Measurements from ENCODE around the gene NRM.
"Not testable (repeated sequence)": the region's sequence is repeated elsewhere in the genome, so short reads cannot be mapped to it uniquely, and the experiment has no call there.

The NRM gene

DNA sequence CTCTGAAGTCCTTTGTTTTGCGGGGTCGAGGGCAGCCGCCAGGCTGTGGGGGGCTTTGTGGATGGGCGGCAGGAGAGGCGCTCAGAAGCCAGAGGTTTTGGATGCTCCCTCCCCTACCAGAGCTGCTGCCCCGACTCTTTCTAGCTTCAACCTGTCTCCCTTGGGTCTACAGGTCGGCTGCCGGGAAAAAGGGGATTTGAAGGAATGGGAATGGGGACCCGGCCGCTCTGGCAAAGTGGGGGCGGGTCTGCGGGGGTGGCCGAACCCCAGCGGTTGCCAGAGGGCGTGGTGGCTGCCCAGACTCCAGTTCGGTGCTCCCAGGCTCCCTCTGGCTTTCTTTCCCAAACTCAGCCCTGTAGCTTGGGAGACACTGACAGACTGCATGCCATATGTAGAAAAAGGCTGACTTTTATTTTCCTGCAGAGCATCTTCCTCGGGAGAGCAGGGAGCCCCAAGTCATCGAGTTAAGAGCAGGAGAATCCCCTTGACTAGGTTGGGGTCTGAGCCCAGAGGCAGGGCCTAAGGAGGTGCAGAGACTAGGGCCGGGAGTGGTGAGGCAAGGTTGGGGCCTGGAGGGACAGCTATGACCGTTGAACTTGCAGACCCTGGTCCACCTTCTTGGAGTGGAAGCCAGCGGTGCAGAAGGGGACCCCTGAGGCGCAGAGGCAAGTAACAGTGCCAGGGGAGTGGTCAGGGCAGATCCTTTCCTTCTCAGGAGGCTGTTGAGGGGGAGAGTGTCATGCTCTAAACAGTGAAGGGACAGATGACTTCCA is 2.9 kb downstream of the NRM start:
- DNase-seq, result no peak

DNA sequence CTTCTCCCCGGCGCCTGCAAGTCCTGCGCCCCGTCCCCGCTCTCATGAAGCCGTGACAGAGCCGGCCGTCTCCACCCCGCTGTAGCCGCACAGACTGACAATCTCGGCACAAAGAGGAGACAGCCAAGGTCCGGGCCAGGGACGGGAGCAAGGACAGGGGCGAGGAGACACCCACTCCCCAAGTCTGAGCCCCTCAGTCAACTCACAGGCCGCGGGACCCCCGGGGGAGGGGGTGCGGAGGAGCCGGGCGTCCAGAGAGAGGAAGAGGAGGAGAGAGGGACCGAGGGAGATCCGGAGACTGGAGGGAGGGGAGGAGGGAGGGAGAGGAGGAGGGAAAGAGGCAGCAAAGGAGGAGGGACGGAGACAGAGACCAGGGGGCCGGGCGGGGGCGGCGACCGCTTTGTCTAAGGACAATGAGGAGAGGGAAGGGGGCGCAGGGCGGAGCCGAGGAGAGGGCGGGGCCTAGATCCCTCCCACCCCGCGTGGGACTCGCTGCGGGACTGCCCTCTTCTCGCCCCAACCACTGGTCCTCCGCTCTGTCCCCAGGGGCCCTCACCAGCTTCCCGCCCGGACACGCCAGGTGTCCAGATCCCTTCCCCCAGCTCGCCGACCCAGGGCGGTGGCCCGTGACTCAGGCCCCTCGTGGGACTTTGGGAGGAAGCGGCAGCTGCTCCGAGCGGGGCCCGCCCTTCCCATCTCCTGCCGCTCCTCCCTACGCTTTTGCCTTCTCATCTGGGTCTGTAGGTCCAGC is 3.7 kb downstream of the NRM start:
- peak; percentile 90 for DNase-seq

DNA sequence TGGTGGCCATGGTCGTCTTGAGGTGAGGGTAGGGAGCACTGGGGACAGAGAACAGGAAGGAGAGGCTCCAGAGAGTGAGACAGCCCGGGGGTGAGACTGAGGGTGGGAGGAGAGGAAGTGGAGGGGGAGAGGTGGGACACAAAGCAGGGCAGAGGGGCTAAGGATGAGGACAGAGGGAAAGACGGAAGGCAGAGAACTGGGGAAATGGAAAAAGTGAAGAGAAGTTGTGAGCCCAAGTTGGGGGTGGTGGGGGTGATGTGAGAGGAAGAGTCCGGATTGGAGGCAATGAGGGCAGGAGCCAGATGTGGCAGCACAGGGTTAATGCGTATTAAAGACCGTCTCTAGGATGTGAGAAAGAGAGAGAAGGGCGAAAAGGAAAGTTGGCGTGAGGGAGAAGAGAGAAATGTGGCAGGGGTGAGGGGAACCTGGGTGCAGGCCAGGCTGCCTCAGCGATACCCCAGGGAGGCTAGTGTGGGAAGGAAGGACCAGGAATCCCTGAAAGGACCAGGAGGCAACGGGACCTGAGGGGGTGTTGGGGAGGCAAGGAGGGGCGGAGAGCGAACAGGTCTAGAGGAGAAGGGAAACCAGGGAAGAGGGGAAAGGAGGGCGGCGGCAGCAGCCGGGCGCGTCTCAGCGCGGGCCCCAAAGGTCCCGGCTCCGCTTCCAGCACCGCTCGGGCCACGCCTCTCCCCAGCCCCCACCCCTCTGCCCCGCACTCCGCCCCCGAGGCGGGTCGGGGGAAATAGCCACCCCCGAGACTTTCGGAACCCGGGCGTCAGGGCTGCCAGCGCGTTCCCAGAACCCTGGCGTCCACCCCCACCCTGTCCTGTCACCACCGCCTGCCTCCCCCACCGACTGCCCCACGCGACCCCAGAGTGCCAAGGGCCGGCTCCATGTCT is 4.5 kb downstream of the NRM start, which contains the start of gene PPP1R18:
Gene PPP1R18, minus strand, starts transcription at position 637 of the 899 bp plus-strand sequence. Its CDS starts 627 bp downstream, at position 10.
- DNase-seq, result peak; percentile 46

DNA sequence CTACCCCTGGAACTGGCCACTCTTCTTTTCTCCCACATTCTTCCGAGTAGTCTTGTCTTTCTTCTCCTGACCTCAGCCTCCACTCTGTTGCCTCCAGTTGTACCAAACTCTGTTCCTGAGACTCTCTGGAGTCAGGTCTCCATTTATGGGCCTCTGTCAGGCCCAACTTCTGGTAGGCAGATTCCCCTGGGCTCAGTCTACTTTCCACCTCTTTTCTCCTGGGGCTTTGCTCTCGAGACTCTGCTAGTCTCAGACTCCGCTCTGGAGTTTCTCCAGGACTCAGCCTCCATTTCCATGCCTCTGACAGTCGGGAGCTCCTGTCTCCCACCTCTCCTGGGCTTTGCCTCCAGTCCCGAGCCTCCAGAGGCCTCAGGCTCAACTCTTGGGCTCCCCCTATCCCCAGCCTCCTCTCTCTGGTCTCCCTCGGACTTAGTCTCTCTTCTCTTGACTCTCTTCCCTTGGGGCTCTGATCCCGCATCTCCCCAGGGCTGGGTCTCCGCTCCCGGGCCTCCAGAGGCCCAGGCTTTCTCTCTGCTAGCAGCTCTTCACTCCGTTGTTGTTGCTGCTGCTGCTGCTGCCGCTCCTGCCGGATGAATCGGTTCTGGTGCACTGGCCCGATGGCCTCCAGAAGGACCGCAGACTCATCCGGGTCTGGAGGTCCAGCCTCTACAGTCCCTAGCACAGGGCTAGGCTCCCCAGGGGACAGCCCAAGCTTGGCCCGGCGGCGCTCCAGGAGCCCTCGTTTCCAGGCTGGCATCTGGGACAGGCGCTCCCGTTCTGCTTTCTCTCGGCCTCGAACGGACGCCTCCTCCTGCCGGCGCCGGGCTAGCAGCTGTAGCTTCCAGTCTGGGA is 5.4 kb downstream of the NRM start:
- no peak for DNase-seq

DNA sequence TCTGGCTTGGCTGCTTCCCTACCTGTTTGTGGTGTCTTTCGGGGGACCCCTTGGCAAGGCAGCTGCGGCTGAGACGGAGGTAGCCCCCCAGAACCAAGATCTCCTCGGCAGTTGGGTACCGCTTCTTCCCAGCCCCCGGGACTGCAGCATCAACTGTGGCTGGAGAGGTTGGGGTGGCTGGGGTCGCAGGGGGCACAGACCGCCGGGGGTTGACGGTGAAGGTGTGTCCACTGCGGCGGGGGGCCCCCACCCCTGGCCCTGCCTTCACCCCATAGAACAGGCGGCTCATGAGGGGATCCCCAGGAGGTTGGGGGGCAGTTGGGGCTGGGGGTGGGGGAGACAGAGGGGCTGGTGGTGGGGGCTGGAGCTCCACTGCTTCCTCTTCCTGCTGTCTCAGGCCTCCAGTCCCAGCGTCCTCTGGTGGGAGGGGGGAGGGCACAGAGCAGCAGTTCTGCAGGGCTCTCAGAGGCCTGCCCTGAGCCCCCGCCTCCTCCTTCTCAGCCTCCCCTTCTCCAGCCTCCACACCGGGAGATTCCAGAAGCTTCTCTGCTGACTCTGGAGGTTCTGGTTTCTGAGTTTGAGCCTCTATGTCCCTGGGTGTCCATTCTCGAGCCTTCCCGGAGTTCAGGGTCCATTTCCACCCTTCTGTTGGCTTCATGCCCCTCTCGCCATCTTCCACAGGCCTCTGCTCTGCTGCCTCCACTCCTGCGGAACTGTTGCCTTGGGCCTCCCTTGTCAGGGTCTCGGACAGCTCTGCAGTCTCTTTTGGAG is 6.2 kb downstream of the NRM start:
- DNase-seq, result no peak

DNA sequence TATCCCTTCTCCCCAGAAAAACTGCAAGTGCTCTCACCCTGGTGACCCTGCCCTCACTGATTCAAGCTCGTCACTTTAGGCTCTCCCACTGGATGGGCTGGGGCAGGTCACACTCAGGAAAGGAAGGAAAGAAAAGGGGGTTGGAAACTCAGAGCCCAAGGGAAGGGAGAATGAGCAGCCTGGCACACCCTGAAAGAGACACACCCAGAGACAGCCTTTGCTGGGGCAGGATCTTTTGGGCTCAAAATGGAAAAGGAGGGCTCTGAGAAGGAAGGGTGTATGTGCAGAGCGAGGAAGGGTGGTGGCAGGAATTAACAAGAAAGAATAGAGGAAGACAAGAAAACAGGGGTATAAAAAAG is 6.8 kb downstream of the NRM start:
- DNase-seq, result no peak

DNA sequence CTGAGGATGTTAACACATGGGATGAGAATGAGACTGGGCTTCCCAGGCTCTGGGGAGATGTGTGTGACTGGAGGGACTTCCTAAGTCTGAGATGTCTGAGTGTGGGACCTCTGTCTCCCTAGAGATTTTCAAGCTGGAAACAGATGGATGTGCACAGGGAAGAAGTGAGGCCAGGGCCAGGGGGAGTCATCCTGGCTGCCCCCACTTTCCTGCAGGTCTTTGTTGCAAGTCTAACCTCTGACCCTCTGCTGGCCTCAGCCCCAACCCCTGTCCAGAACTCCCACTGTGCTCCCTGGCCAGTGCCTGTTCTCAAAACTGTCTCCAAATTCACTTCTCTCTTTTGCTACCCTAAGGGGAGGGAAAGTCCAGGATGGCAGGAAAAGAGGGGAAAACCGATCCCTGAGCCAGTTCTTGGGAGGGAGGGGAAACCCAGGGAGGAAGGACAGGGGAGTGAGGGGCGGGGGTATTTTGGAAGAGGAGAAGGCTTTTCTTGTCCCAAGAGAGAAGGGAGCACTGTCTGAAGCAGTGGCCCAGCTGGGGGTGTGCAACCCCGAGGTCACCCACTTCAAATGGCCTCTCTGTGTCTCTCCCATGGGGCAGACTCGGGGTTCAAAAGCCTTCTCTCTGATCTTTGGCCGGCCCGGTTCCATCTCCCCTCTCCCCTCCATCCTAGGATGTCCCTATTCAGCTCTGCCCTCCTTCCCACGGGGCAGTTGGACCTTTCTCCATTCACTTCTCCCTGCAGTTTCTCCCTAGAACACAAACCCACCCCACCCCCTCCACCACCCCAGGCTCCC is 7.4 kb downstream of the NRM start:
- no peak for DNase-seq

DNA sequence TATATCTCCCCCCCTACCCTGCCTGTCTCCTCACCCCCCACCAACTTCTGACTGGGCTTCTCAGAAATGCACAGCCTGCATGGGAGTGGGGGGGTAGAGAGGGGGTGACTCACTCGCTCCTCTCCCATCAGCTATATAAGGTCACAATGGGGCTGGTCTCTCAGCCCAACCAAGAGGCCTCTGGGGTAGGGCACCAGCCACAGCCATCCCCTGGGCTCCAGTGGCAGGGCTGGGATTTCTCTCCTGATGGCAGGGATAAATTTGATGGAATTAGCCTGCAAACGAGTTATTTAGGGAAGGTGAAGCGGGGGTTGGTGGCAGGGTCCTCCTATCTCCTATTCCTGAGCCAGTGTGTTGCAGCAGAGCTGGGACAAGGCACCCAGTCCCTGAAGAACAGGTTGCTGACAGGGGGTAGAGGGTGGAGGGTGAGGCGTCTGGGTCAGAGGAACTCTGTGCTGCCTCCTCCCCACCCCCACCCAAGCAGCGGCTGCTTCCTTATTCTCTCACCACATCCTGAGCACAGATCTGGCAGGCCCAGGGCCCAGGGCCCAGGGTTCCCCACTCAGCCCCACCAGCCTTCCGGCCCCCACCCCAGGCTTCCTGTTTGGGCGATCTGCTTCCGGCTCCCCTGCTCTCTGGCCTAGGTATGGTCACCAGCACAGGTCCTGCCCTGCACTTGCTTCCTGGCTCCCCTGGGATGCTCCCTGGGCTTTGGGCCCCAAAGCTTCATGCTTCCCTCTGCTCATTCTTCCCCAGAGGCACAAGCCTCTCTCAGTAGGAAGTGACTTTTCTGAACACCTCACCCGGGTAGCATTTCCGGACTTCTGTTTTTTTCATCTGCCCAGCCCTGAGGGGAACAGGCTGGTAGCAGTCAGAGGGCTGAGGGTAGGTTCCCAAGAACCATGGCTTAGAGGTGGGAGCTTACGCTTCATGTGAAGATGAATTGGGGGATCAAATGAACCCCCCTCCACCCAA is 8.4 kb downstream of the NRM start:
- no peak for DNase-seq

DNA sequence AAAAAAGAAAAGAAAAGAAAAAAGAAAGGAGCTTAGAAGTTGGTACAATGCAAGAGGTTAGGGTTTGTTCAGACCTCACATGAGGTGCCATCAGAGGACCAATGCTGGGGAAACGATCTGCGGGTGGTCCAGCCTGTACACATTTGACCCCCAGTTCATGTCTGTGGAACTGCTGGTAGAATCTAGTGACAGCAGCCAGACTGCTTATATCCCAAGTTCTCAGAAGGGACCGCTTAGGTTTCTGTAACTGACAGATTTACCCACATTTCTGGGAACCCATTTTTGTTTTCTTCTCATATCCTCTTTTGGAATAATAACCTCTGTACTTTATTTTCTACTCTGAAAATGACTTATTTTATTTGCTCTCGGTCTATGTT is 9.0 kb downstream of the NRM start:
- no peak for DNase-seq

DNA sequence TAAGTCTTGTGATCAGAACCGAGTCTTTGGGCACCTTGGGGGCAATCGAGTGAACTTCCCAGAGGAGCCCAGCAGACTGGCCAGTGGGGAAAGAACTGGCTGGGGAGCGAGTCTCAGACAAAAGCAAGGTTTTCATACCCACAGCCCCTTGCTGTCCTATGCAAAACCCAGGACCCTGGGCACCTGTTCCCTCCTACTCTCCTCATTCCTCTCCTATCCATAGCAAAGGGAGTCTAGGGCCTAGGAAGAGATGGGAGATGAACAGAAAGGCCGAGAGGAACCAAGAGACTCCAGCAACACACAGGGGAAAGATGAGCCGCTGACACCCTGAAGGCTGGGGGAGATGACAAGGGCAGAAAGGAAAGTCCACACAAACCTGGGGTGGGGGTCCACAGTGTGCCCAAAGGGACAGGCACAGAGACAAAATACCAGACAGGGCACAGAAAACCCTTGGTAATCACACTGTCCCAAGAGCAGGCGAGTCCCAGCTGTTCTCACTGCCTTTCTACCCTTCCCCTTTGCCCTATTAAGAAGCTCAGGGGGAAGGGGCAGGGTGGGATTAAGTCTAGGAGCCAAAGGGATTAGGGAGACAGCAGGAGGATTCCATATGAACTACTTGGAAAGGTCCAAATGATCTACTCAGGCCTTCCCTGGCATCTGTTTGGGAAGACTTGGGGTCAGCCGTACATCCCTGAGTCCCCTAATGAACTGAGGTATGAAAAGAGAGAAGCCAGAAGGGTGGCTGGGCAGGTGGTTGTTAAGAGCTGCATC is 10.8 kb downstream of the NRM start:
- DNase-seq, result no peak

DNA sequence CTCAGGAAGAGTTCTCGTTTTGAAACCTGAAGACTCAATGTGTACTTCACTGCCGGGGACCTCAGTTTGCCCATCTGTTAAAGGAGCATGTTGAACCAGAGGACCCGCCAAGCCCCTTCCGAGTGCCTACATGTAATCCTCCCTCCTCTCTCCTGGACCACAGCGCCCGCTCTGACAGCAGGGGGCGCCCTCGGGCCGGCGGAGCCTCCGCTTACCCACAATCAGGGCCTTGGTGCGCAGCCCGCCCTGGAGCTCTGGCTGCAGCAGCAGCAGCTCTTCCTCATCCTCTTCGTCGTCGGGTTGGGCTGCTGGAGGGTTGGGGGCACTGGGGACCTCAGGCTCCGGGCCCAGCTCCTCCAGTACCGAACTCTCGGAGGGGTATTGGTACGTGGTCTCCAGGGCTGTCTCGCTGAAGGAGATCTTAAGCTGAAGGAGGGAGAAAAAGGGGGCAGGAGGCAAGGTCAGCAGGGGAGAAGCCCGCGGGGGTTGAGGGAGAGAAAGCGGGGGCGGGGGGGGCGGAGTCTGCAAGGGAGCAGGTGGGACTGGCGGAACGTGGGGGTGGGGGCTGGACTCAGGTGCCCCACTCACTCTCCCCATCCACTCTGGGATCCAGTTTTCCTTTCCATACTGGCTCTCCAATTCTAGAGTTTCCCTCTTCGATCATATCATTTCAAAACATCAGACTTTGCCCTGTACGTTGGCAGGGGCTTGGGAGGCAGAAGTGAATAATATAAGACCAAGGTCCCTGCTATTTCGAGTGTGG is 11.6 kb downstream of the NRM start:
- DNase-seq, result no peak

DNA sequence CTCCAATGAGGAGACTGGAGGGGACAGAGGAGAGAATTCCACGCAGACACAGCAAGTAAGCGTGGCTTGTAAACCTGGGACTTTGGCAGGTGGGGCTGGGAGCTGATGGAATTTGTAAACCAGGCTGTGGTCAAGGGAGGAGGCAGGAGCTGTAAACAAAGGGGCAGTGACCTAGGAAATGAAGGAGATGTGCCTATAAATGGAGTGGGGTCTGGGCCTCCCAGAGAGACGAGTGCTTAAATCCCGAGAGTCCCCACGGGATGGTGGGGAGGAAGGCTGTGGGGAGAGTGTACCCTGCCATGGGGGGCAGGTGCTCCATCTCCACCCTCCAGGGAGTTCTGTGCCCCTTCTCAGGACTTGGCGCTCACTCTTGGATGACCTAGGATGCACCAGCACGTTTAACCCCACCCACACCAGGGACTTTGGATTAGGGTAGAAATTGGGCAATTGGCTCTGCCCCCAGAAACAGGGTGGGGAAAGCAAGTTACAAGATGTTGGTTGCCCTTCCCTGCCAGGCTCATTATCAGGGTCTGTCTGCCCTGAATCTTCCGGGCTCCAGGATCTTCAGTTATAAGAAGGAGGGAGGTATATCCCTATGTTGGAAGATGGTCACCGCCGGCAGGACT is 14.0 kb downstream of the NRM start:
- no peak for DNase-seq

DNA sequence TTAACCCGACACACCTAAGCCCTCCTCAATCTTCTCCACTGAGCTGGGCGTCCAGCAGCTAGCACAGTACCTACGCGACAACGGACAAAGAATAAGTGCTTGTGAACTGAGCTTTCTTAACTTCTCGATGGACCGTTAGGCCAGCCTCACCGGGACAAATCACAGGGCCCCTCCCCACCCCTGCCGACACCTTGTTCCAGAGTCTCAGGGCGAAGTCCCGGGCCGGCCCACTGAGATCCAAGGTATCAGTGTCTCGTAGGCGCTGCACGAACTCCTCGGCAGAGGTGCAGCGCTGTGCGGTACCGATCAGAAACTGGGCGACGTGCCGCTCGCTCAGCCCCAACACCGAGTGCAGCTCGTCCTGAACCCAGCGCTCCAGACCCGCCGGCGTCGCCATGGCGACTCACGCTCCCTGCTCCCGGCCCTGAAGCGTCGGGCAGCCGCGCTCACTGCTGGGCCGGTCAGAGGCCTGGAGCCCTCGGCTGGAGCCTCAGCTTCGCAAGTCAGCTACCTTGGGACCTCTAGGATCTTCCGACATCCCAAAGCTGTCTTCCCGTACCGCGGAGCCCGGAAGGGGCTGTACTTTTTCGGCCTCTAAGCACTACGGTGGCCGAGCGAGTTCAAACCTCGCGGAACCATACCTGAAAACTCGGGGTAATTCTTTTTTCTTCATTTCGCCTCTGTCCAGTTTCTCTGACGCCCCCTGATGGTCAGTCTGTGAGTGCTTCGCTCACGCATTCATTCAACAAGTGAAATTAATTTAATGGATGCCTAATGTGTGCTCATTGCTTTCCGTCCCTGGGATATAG is 18.1 kb downstream of the NRM start, which contains the start of gene DHX16:
Gene DHX16, minus strand, starts transcription at position 562 of the 809 bp plus-strand sequence. Its CDS starts 165 bp downstream, at position 397.
- peak; percentile 84 for DNase-seq

DNA sequence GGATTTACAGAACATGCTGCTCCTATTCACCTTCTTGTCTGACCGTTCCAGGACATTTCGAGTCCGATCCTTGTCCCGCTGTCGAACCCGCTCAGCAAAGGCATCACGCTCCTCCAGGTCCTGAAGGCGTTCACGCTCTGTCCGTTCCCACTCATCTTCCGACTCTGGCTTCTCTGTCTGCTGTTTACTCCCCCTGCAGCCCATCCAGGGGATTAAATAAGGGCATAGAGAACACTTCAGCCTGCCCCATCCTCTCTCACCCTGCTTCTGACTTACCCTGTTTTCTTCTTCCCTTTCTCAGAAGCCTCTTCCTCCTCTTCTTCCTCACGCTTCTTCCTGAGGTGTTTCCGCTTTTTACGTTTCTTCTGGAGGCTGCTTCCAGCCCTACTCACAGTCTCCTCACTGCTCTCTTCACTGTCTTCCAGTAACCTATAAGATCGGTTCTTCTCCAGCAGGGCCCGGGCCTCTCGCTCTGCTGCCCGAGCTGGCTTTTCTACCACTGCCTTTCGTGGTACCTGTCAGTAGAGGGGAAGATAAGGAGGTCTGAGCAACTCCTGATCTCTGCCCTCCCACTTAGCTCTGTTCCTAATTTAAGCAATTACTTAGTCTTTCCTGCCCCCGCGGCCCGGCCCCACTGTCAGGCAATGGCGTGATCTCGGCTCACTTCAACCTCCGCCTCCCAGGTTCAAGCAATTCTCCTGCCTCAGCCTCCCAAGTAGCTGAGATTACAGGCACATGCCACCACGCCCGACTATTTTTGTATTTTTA is 19.8 kb downstream of the NRM start:
- DNase-seq, result no peak

DNA sequence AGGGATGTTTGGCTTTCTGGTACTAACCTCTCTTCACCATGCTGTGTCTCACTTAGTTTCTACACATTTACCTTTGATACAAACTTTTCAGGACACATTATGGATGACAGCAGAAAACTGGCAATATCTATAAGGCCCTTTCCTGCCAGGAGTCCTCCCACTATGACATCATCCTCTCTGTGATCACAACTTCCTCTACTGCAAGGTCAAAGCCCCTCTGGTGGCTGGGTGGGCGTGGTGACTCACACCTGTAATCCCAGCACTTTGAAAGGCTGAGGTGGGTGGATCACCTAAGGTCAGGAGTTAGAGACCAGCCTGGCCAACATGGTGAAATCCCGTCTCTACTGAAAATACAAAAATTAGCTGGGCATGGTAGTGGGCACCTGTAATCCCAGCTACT is 24.5 kb downstream of the NRM start:
- not testable (repeated sequence) for DNase-seq
